ENCODE data around the gene WSCD2.

- TF ChIP-seq, protein P1, sequence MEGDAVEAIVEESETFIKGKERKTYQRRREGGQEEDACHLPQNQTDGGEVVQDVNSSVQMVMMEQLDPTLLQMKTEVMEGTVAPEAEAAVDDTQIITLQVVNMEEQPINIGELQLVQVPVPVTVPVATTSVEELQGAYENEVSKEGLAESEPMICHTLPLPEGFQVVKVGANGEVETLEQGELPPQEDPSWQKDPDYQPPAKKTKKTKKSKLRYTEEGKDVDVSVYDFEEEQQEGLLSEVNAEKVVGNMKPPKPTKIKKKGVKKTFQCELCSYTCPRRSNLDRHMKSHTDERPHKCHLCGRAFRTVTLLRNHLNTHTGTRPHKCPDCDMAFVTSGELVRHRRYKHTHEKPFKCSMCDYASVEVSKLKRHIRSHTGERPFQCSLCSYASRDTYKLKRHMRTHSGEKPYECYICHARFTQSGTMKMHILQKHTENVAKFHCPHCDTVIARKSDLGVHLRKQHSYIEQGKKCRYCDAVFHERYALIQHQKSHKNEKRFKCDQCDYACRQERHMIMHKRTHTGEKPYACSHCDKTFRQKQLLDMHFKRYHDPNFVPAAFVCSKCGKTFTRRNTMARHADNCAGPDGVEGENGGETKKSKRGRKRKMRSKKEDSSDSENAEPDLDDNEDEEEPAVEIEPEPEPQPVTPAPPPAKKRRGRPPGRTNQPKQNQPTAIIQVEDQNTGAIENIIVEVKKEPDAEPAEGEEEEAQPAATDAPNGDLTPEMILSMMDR (conservative IDR thresholded peaks at IDR 0.05; ENCODE audit: low read length): no peak
- no peak for TF ChIP-seq EZH2phosphoT487 (IDR thresholded peaks at IDR 0.05; ENCODE audit: borderline replicate concordance, low read depth, low read length)
Observed at GRCh38 chr12:108255252-108255602, 126.1 kb downstream of the WSCD2 start.
